ENCODE data around the gene G6PC1. TPM values are rescaled to one million over a fixed set of nuclear protein-coding genes. Genes with fewer than 3 reads are reported as not detected.
"Not testable (repeated sequence)": the region's sequence is repeated elsewhere in the genome, so short reads cannot be mapped to it uniquely, and the experiment has no call there.

The G6PC1 gene
- not detected for total RNA-seq

- 79 to 86% methylated on average over 6 to 11 of the region's 12 CpGs for WGBS, 2 donors (ENCODE audit: low coverage in 1 of 2)
- TF ChIP-seq CTCF (IDR thresholded peaks at IDR 0.05) (no peak), POLR2AphosphoS5 (IDR thresholded peaks at IDR 0.05) (no peak), POLR2A (IDR thresholded peaks at IDR 0.05) (no peak), EP300 (IDR thresholded peaks at IDR 0.05) (no peak)
Observed at GRCh38 chr17:42900460-42901331, at the start of gene G6PC1. Gene G6PC1, plus strand, starts transcription at chr17:42900799. Its CDS starts 78 bp downstream, at chr17:42900877.

GRCh38 chr17:42850954-42851353 is 49.6 kb upstream of the G6PC1 start, which contains the start of gene AOC3:
Gene AOC3, plus strand, starts transcription at chr17:42851199. Its CDS starts 145 bp downstream, at chr17:42851344.
- ATAC-seq = peak; percentile 68
- H3K4me1 ChIP-seq = peaks cover 0 to 75% (median 25%) of the 10 kb centered on the region in 3 donors
- 20 to 40% methylated on average over 1 of the region's 9 CpGs for WGBS, 2 donors (ENCODE audit: low coverage in 1 of 2)
- peak within 1 kb of the TSS; percentile 83 to 93 (median 88) for H3K27ac ChIP-seq
- H3K4me3 ChIP-seq = peak within 1 kb of the TSS; percentile 43 to 61
- H3K27me3 ChIP-seq = no peaks in the 10 kb centered on the region
- H3K9me3 ChIP-seq = no peaks in the 10 kb centered on the region
- peaks cover 0 to 2% of the 10 kb centered on the region in 2 donors for H3K36me3 ChIP-seq
- TF ChIP-seq EP300 (IDR thresholded peaks at IDR 0.05) = no peak
- TF ChIP-seq POLR2AphosphoS5 (IDR thresholded peaks at IDR 0.05) = peak; percentile 41
- TF ChIP-seq POLR2A (IDR thresholded peaks at IDR 0.05) = peak; percentile 21 to 37

More at GRCh38 chr17:42900460-42901331, at the start of gene G6PC1:
- Histone ChIP-seq H3K27me3 (no peaks in the 10 kb centered on the region), H3K27ac (no peak within 1 kb of the TSS), H3K4me3 (no peak within 1 kb of the TSS), H3K4me1 (peaks cover 0 to 1% (median 0%) of the 10 kb centered on the region in 3 donors), H3K36me3 (no peaks in the 10 kb centered on the region), H3K9me3 (no peaks in the 10 kb centered on the region)
- ATAC-seq = no peak

- H3K9me3 ChIP-seq, H3K36me3 ChIP-seq, H3K27me3 ChIP-seq: not testable (repeated sequence)
- 40% methylated on average over 1 of the region's 28 CpGs; no CpG with 5 or more reads in 1 of the 2 donors for WGBS, 2 donors (ENCODE audit: low coverage in 1 of 2)
- H3K4me1 ChIP-seq = peaks cover 0 to 75% (median 27%) of the 10 kb centered on the region in 3 donors
- H3K27ac ChIP-seq = peak overlapping the region; percentile 83 to 93 (median 88)
- peak; percentile 14 for ATAC-seq
- peak overlapping the region; percentile 43 to 61 for H3K4me3 ChIP-seq
- peak in 1 of 2 donors; percentile 12 for TF ChIP-seq POLR2A (IDR thresholded peaks at IDR 0.05)
Observed at GRCh38 chr17:42851371-42852240, 49.0 kb upstream of the G6PC1 start.

- TF ChIP-seq CTCF (IDR thresholded peaks at IDR 0.05) (no peak), POLR2A (IDR thresholded peaks at IDR 0.05) (no peak), POLR2AphosphoS5 (IDR thresholded peaks at IDR 0.05) (no peak), EP300 (IDR thresholded peaks at IDR 0.05) (no peak)
- WGBS, 2 donors (ENCODE audit: low coverage in 1 of 2) = 20 to 40% methylated on average over 1 of the region's 15 CpGs
- Histone ChIP-seq H3K9me3 (no peaks in the 10 kb centered on the region), H3K4me1 (peaks cover 0 to 75% (median 22%) of the 10 kb centered on the region in 3 donors), H3K27me3 (no peaks in the 10 kb centered on the region), H3K4me3 (peak overlapping the region; percentile 43 to 61), H3K27ac (peak overlapping the region; percentile 83 to 93 (median 88)), H3K36me3 (peaks cover 0 to 9% of the 10 kb centered on the region in 2 donors)
- ATAC-seq = peak; percentile 20
Observed at GRCh38 chr17:42852351-42852750, 48.2 kb upstream of the G6PC1 start.

GRCh38 chr17:42853004-42853403 is 47.6 kb upstream of the G6PC1 start:
- Histone ChIP-seq H3K4me3 (peak overlapping the region; percentile 43 to 61), H3K4me1 (peaks cover 0 to 78% (median 22%) of the 10 kb centered on the region in 3 donors), H3K27ac (peak overlapping the region; percentile 83 to 93 (median 88)), H3K9me3 (no peaks in the 10 kb centered on the region), H3K36me3 (peaks cover 0 to 16% of the 10 kb centered on the region in 2 donors), H3K27me3 (no peaks in the 10 kb centered on the region)
- WGBS, 2 donors (ENCODE audit: low coverage in 1 of 2) = 10 to 31% methylated on average over 2 of the region's 4 CpGs
- ATAC-seq = peak; percentile 70
- peak; percentile 76 for TF ChIP-seq POLR2AphosphoS5 (IDR thresholded peaks at IDR 0.05)
- TF ChIP-seq POLR2A (IDR thresholded peaks at IDR 0.05) = peak; percentile 23 to 38
- no peak for TF ChIP-seq EP300 (IDR thresholded peaks at IDR 0.05)
- TF ChIP-seq CTCF (IDR thresholded peaks at IDR 0.05) = peak in 1 of 4 experiments; percentile 2

Data from gastroesophageal sphincter (tissue), 4 donors.